ENCODE results near the gene ZC3H18. TPM values are rescaled to one million over a fixed set of nuclear protein-coding genes. Genes with fewer than 3 reads are reported as not detected.

Gene ZC3H18
- total and polyA plus RNA-seq, 10 of the 15 experiments (the other 5 are each of a cell fraction or from before 2014, with no cell fraction given) = 1.0 to 58.3 (median 22.4) TPM

DNA sequence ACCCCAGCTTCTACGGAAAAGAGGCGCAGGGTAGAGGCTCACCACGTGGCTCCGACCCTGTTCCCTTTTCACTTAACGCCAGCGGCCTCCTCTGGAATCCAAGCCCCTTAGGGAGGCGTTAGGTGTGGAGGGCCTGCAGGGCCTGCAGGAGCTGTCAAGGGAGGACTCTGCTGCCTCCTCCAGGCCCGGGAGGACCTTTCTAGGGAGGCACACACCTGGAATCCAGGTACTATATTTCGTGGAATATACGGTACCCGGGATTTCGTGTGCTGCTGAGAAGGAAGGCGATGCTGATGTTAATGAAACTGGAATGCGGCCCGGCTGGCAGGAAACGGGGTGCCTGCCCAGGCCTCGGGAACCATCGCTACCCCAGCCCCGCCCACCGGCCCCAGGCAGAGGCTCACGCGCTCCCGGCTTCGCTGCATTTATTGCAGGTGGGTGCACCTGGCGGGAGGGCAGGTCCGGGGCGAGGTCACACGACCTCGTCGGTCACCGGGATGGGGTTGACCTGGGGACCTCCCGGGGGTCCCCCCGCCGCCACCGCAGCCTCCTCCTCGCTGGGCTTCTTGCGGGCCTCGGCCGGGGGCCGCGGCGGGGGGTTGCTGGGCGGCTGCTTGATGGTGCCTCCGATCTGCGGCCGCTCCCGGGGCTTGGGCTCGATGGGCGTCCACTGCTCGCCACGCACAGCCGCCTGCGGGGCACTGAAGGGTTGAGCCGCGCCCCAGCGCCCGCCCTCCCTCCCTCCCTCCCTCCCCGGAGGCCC lies 72.9 kb downstream of the ZC3H18 start:
- FAIRE-seq = no peak
- intact Hi-C loops (cut with micrococcal nuclease; ENCODE audit: unreplicated experiment) = no loop called here

More for the DNA sequence above, 72.9 kb downstream of the ZC3H18 start:
- CTCF ChIA-PET = no interaction called here
- no peak overlapping the region for H3K27ac ChIP-seq (ENCODE audit: control insufficient read depth, insufficient read depth)
- in situ Hi-C loops (cut with MboI) = no loop called here
- peak; percentile 30; the same call in 1 of the 2 replicates for TF ChIP-seq POLR2A (IDR thresholded peaks at IDR 0.05; ENCODE audit: low read depth, low read length)
- TF ChIP-seq SIN3A (IDR thresholded peaks at IDR 0.05; ENCODE audit: low read depth, low read length) = no peak
- TF ChIP-seq ZNF274 (IDR thresholded peaks at IDR 0.05; ENCODE audit: insufficient read depth, insufficient read length) = no peak
- no peak for TF ChIP-seq MXI1 (IDR thresholded peaks at IDR 0.05; ENCODE audit: low read depth, low read length)
- TF ChIP-seq, protein P1, sequence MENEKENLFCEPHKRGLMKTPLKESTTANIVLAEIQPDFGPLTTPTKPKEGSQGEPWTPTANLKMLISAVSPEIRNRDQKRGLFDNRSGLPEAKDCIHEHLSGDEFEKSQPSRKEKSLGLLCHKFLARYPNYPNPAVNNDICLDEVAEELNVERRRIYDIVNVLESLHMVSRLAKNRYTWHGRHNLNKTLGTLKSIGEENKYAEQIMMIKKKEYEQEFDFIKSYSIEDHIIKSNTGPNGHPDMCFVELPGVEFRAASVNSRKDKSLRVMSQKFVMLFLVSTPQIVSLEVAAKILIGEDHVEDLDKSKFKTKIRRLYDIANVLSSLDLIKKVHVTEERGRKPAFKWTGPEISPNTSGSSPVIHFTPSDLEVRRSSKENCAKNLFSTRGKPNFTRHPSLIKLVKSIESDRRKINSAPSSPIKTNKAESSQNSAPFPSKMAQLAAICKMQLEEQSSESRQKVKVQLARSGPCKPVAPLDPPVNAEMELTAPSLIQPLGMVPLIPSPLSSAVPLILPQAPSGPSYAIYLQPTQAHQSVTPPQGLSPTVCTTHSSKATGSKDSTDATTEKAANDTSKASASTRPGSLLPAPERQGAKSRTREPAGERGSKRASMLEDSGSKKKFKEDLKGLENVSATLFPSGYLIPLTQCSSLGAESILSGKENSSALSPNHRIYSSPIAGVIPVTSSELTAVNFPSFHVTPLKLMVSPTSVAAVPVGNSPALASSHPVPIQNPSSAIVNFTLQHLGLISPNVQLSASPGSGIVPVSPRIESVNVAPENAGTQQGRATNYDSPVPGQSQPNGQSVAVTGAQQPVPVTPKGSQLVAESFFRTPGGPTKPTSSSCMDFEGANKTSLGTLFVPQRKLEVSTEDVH (IDR thresholded peaks at IDR 0.05; ENCODE audit: low read depth, partially characterized antibody) = no peak
- no peak for TF ChIP-seq SMARCA5 (IDR thresholded peaks at IDR 0.05)
- TF ChIP-seq, protein P2, sequence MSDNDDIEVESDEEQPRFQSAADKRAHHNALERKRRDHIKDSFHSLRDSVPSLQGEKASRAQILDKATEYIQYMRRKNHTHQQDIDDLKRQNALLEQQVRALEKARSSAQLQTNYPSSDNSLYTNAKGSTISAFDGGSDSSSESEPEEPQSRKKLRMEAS (IDR thresholded peaks at IDR 0.05; ENCODE audit: low read depth, low read length) = no peak
- H3K9me3 ChIP-seq (replicated peaks; ENCODE audit: control insufficient read depth, insufficient read depth, low read length) = no peaks in the 10 kb centered on the region
- no TSS peak for BruUV-seq (replicated peaks)
- H3K36me3 ChIP-seq (ENCODE audit: control insufficient read depth in 2 of 2, insufficient read depth in 2 of 2, low read length in 1 of 2) = peaks cover 2 to 4% of the 10 kb centered on the region in 2 experiments; a peak in 2 of 4 replicates
- H3K9ac ChIP-seq (ENCODE audit: control insufficient read depth, insufficient read depth, low read length) = no peak overlapping the region
- DNase-seq (ENCODE audit: low read depth, low spot score) (no peak), ATAC-seq (no peak)
- H3K4me2 ChIP-seq (ENCODE audit: control insufficient read depth, insufficient read depth) = no peak overlapping the region
- peaks cover 11% of the 10 kb centered on the region for H3K79me2 ChIP-seq (ENCODE audit: control insufficient read depth, insufficient read depth, low read length)
- H3K27me3 ChIP-seq (replicated peaks in 1 of 2; ENCODE audit: control insufficient read depth in 2 of 2, insufficient read depth in 2 of 2, low read length in 1 of 2) = peaks cover 13 to 18% of the 10 kb centered on the region in 2 experiments
- RAD21 ChIA-PET (ENCODE audit: unreplicated experiment) = no interaction called here
- SMC1A ChIA-PET (ENCODE audit: uncharacterized antibody, unreplicated experiment) = no interaction called here
- 89% methylated on average over 32 of the region's 58 CpGs for WGBS (ENCODE audit: insufficient coverage, insufficient replicate concordance, low lambda C conversion rate, missing lambda C conversion rate)
- H2AFZ ChIP-seq (ENCODE audit: control insufficient read depth, low read depth, low read length) = no peak overlapping the region
- 0 out of 2 replicates have a peak, but pooled peaks cover 7% of the 10 kb centered on the region for H4K20me1 ChIP-seq (ENCODE audit: control insufficient read depth, insufficient read depth)
- POLR2A ChIA-PET = no interaction called here
- peaks cover 19% of the 10 kb centered on the region for H3K4me1 ChIP-seq (ENCODE audit: control insufficient read depth, insufficient read depth, low read length)
- H3K4me3 ChIP-seq = no peak overlapping the region

Data from GM12878 (cell line).